Psoas muscle (tissue), 8 donors: ENCODE results near the gene PER2. TPM values are rescaled to one million over a fixed set of nuclear protein-coding genes. Genes with fewer than 3 reads are reported as not detected.

Experiments
- ATAC-seq, 4 donors: fragments of 200-7000 bp; cut with Tn5 transposase; one replicate each; pipeline ENCODE4 v1.9.1; 2020; ENCODE audit warnings: moderate library complexity in 3 of 4, mild to moderate bottlenecking in 2 of 4
- DNase-seq, 2 donors: peaks; one replicate each; pipeline ENCODE4 v3.0.0-alpha.2; 2020
- H3K27ac ChIP-seq: fragments of 200-600 bp; one replicate; pipeline ENCODE4 v1.8.0; 2022
- H3K27me3 ChIP-seq, 3 donors: fragments of 200-600 bp in 1 of 3; one replicate each; pipeline versions ENCODE4 v1.6.1 to v1.8.0; 2013 to 2022; ENCODE audit warnings: low read length in 2 of 3, mild to moderate bottlenecking in 2 of 3, moderate library complexity in 1 of 3; ENCODE audit not compliant: insufficient read depth in 3 of 3
- H3K36me3 ChIP-seq, 2 donors: fragments of 200-600 bp in 1 of 2; one replicate each; pipeline versions ENCODE4 v1.6.1 to v1.8.0; 2013 to 2022; ENCODE audit warnings: low read depth in 1 of 2, mild to moderate bottlenecking in 1 of 2, moderate library complexity in 1 of 2; ENCODE audit not compliant: insufficient read depth in 1 of 2
- H3K4me1 ChIP-seq: fragments of 200-600 bp; one replicate; pipeline ENCODE4 v1.8.0; 2022
- H3K4me3 ChIP-seq: fragments of 200-600 bp; one replicate; pipeline ENCODE4 v1.8.0; 2022; ENCODE audit warnings: mild to moderate bottlenecking
- H3K9me3 ChIP-seq: fragments of 200-600 bp; one replicate; pipeline ENCODE4 v1.8.0; 2022
- WGBS, 3 donors: extraction: QIAGEN DNeasy Blood & Tissue Kit; methylation state at CpG; one replicate each; pipeline versions ENCODE4 v1.1.6 to v1.1.7; 2013; 5-methylcytosine and 5-hydroxymethylcytosine counted together
- intact Hi-C, 2 donors: fragments of 100-400 bp; cut with DNase I; formaldehyde crosslinking; loops; one replicate each; pipeline versions ENCODE4 v1.11.0 to v1.14.2; 2022
- polyA plus RNA-seq, 3 donors: library from polyadenylated mRNA; stranded (reverse); fragments of 200-250 nt; gene quantifications; one replicate each; pipeline ENCODE4 v1.2.3, GENCODE V29; 2013
- total RNA-seq, 4 donors: library from RNA; stranded (reverse); fragmentation: NEBNext Ultra II Directional in 2 of 4; extraction: Animal tissue kit (Norgen Biotek cat#: 25700) in 2 of 4; gene quantifications; one replicate each; pipeline versions ENCODE4 v1.2.1 to v1.2.4, GENCODE V29; 2021 to 2023
- TF ChIP-seq, protein P1 (sequence below): fragments of 200-600 bp; IDR thresholded peaks from one replicate; pipeline ENCODE4 v1.8.0; 2022; ENCODE audit warnings: antibody characterized with exemption
- donor health status: healthy with polysubstance abuse.
- donor health status: DM: no; HTN: no; CAD: no; lungs with moderate emphysema.
- donor health status: Bipolar disorder and iron deficiency.
- donor health status: healthy.
- donor health status: DM: yes; HTN: yes; CAD: no.
- donor health status: DM: no; HTN: no; CAD: no.
- donor health status: DM: no; HTN: no; CAD: no.
- donor health status: DM: yes; HTN: yes; CAD: no.

Gene PER2
- total and polyA plus RNA-seq, 7 donors, result 1.9 to 20.7 (median 7.8) TPM

- DNase-seq, result peak in 1 of 2 donors; percentile 25
- ATAC-seq, result no peak
These were observed 34.2 kb downstream of the PER2 start for GRCh38 chr2:238254095-238254723.

GRCh38 chr2:238252766-238253630 is 35.4 kb downstream of the PER2 start:
- intact Hi-C loops, result no loop called here
- H3K4me3 ChIP-seq, result no peak overlapping the region
- no peak for DNase-seq
- no peak for ATAC-seq
- 90 to 92% (median 91%) methylated on average over 35 of the region's 35 CpGs for WGBS, 3 donors
- peaks cover 15% of the 10 kb centered on the region for H3K4me1 ChIP-seq
- H3K27me3 ChIP-seq, result no peaks in the 10 kb centered on the region
- no peaks in the 10 kb centered on the region for H3K9me3 ChIP-seq
- peaks cover 8 to 82% of the 10 kb centered on the region in 2 donors for H3K36me3 ChIP-seq
- TF ChIP-seq, protein P1, sequence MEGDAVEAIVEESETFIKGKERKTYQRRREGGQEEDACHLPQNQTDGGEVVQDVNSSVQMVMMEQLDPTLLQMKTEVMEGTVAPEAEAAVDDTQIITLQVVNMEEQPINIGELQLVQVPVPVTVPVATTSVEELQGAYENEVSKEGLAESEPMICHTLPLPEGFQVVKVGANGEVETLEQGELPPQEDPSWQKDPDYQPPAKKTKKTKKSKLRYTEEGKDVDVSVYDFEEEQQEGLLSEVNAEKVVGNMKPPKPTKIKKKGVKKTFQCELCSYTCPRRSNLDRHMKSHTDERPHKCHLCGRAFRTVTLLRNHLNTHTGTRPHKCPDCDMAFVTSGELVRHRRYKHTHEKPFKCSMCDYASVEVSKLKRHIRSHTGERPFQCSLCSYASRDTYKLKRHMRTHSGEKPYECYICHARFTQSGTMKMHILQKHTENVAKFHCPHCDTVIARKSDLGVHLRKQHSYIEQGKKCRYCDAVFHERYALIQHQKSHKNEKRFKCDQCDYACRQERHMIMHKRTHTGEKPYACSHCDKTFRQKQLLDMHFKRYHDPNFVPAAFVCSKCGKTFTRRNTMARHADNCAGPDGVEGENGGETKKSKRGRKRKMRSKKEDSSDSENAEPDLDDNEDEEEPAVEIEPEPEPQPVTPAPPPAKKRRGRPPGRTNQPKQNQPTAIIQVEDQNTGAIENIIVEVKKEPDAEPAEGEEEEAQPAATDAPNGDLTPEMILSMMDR, result no peak
- no peak overlapping the region for H3K27ac ChIP-seq

More at GRCh38 chr2:238254095-238254723, 34.2 kb downstream of the PER2 start:
- no peaks in the 10 kb centered on the region for H3K27me3 ChIP-seq
- H3K9me3 ChIP-seq, result no peaks in the 10 kb centered on the region
- H3K36me3 ChIP-seq, result peaks cover 11 to 94% of the 10 kb centered on the region in 2 donors
- peaks cover 11% of the 10 kb centered on the region for H3K4me1 ChIP-seq
- TF ChIP-seq, protein P1, result no peak
- WGBS, 3 donors, result 64 to 68% (median 68%) methylated on average over 4 of the region's 4 CpGs
- intact Hi-C loops, result no loop called here
- H3K4me3 ChIP-seq, result no peak overlapping the region
- no peak overlapping the region for H3K27ac ChIP-seq

DNA sequence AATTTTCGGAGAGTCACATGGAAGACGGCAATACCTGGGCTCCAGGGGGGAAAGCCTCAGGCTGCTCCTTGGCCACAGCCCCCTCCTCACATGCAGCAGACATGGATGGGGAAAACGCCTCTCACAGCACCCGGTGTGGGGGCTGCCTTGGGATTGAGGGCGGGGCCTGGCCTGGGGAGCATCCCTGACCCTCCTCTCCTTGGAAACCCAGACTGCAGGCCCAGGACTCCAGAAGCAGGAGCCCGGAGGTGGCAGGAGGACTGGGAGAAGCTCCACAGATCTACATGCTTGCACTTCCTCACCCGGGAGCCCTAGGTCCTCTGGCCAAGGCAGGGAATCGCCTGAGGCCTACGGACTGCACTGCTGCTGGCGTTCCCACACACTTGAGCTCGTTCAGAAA is 36.4 kb downstream of the PER2 start:
- H3K4me1 ChIP-seq, result peaks cover 17% of the 10 kb centered on the region
- no peak overlapping the region for H3K27ac ChIP-seq
- DNase-seq (no peak), ATAC-seq (no peak)
- H3K4me3 ChIP-seq, result no peak overlapping the region
- intact Hi-C loops, result no loop called here
- peaks cover 6 to 72% of the 10 kb centered on the region in 2 donors for H3K36me3 ChIP-seq
- H3K9me3 ChIP-seq, result no peaks in the 10 kb centered on the region
- H3K27me3 ChIP-seq, result no peaks in the 10 kb centered on the region
- TF ChIP-seq, protein P1, result no peak
- WGBS, 3 donors, result 88 to 91% (median 90%) methylated on average over 11 of the region's 11 CpGs

GRCh38 chr2:238251331-238251730 is 37.1 kb downstream of the PER2 start:
- intact Hi-C loops, result no loop called here
- no peaks in the 10 kb centered on the region for H3K27me3 ChIP-seq
- ATAC-seq (no peak), DNase-seq (no peak)
- no peaks in the 10 kb centered on the region for H3K9me3 ChIP-seq
- H3K4me1 ChIP-seq, result peaks cover 17% of the 10 kb centered on the region
- WGBS, 3 donors, result 90 to 96% (median 94%) methylated on average over 12 of the region's 12 CpGs
- no peak overlapping the region for H3K4me3 ChIP-seq
- peaks cover 6 to 71% of the 10 kb centered on the region in 2 donors for H3K36me3 ChIP-seq
- no peak overlapping the region for H3K27ac ChIP-seq
- TF ChIP-seq, protein P1, result no peak
